ENCODE data around the gene MINDY4B.

Gene MINDY4B

GRCh38 chr3:150905339-150905738 is at the start of gene MINDY4B:
Gene MINDY4B (minus strand): TSS chr3:150905439. CDS start chr3:150905439, 0 bp downstream.
- no peak for FAIRE-seq

DNA sequence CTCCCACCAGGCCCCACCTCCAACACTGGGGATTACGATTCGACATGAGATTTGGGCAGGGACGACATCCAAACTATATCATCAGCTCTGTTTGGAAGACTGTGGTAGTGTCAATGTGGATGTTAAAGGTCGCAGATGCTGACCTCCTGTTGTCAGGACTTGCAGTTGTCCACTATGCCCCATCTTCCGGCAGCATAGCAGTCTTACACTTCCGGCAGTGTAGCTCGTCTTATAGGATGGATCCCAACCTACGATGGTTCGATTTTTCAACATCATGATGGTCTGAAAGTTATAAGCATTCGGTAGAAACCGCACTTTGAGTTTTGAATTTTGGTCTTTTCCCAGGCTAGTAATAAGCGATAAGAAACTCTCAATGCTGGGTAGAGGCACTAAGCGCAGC is 46.7 kb upstream of the MINDY4B start:
- no peak for FAIRE-seq

DNA sequence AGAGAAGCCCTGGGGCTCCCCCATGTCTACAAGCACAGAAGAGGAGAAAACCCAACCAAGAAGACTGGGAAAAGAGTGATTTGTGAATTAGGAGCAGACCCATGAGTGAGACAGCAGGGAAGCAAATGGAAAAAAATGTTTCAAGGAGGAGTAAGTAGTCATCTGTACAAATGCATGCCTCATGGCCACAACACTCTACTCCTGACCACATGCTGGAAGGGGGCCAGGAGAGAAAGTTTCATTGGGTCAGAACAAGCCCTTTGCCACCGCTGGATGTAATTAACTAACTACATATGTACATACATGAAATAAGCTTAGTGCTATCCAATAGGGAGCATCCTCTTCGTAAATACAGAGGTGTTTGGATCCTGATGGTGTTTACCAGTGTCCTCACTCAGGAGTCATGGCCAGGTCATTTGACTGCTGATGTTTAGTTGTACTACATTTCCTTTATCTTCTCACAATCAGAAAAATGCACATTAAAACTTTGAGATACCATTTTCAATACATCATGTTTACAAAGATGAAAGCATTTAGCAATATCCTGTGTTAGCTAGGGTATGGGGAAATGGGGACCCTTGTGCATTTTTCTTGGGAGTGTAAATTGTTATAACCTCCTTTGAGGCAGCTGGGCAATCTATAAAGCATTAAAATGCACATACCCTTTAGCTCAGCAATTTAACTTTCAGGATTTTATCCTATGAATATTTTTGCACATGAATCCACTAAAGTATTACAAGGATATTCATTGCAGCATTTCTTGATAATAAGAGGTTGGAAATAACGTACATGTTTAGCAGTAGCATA is 40.2 kb upstream of the MINDY4B start:
- FAIRE-seq, result no peak

- no peak for FAIRE-seq
These were observed 37.0 kb upstream of the MINDY4B start for GRCh38 chr3:150942221-150942620.

DNA sequence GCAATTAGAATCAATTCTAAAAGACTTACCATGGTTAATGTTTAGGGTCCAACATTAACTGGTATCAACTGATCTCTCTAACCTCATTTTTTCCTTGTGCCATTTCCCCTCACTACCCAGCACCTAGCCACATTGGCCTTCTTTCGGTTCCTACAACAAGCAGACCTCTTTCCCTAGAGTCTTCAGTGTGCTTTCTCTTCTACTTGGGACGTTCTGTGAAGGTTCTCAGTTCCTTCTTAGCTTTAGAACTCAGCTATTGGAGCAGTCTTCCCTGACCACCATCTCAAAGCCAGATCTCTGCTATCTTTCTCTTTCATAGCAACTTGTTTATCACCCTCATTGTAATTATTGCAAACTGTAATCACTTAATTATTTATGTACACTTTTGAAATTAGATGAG is 31.5 kb upstream of the MINDY4B start:
- no peak for FAIRE-seq

- FAIRE-seq, result no peak
These were observed 28.3 kb upstream of the MINDY4B start for GRCh38 chr3:150933473-150933995.

GRCh38 chr3:150931745-150932144 is 26.5 kb upstream of the MINDY4B start:
- FAIRE-seq, result no peak

DNA sequence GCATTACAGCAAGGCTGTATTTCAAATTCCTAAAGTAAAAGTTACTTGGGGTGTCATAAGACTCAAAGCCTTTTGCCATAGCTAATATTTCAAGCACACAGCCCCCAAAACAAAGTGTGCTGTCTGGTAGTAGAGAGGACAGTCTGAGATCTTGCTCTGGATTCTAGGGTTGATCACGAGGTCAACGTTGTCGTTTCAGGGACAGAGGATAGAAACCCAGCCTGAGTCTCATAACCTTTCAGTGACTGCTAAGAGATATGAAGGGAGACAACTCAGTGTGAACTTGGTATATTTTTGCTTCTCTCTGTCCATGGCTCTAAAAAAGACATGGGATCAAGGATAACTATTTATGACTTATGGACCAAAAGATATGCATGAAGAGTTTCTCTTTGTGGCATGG is 25.6 kb upstream of the MINDY4B start:
- FAIRE-seq, result no peak

GRCh38 chr3:150928234-150928633 is 23.0 kb upstream of the MINDY4B start:
- no peak for FAIRE-seq

DNA sequence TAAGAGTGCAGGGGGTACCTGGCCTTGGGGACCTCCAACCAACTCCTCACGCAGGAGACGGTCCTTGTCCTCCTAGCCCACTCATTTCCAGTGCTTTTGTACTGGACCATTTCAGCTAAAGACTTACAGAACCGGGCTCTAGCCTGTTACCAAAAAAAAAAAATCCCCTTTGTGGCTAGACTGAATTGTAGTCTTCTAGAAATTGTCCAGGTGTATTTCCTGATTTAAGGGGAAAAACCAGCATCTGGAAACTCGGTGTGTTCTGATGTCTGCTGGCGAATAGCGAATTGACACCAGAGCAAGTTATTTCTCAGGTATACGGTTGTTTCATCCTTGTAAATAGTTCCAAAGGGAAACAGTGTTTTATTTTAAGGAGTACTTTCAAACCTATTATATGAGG is 21.1 kb upstream of the MINDY4B start:
- FAIRE-seq, result no peak

- FAIRE-seq, result no peak
These were observed 20.5 kb upstream of the MINDY4B start for GRCh38 chr3:150925751-150926201.

DNA sequence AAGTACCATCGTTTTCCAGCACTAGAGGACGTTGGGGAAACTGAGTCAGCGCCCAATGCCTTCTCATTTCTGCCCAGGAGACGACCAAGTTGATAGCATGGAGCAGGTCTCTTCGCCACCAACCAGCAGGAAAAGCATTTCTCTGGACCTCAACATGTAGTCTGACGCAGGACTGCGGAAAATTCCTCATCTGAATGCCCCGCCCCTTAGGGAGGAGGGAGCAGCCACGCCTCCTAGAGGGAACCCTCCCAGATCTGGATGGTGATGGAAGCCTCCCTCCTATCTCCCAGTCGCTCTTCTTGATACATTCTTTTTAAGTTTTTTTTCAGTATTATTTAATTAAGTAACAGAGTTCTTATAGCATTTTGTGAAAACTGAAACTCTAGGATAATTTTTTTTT is 17.4 kb upstream of the MINDY4B start:
- no peak for FAIRE-seq

GRCh38 chr3:150921209-150921608 is 16.0 kb upstream of the MINDY4B start:
- no peak for FAIRE-seq

DNA sequence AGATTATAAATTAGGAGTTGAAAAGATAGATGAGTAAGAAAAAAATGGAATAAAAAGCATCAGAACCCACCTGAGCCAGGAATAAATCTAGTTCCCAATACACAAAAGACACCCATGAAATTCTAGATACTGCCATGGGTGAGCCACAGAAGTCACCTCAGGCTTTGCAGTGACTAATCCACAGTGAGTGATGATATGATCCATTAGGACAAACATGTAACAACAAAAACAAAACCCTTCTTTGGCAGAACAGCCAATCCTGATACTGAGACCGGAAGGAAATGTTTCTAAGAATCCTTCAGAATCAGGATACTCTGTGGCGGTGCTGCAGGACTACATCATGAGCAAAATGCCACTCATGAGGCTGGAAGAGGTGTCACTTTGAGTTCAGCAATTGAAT is 15.0 kb upstream of the MINDY4B start:
- FAIRE-seq, result no peak

DNA sequence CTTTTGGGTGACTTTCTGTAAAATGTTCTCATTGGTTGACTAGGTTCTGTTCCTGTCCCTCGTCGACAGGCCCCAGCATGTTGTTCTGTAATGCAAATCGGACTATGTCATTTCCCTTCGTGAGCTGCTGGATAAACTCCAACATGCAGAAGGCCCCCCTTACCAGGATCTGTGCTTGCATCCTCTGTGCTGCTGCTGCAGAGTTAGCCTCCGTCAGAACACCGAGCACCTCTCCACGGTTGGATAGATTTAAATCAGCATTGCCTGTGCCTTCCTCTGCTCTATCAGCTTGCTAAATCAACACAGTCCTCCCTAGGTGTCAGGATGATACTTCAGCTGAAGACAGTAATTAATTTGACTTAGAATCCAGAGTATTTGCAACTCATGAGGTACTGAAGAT is 12.7 kb upstream of the MINDY4B start:
- no peak for FAIRE-seq

GRCh38 chr3:150913133-150913922 is 8.1 kb upstream of the MINDY4B start:
- no peak for FAIRE-seq

- no peak for FAIRE-seq
These were observed 7.3 kb upstream of the MINDY4B start for GRCh38 chr3:150912501-150912900.

DNA sequence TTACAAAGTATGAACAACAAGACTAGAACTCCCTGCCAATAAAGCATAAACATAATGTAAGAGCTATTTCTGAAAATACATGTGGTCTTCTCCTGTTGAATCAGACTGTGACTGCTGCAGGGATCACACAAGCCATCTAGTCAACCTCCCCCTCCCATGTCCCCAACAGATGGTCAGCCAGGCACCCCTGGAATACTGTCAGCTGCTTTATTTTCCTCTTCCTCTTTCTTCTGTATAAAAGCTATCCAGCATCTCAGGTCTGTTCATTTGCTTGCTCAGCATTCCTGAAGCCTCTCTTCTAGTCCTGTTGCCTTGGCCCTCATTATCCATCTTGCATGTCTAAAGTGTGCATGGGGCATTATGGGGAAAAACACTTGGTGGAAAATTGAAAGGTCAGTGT is 6.5 kb upstream of the MINDY4B start:
- FAIRE-seq, result no peak

GRCh38 chr3:150906461-150906860 is 1.2 kb upstream of the MINDY4B start:
- no peak for FAIRE-seq

GRCh38 chr3:150905746-150906145 is 507 bp upstream of the MINDY4B start:
- FAIRE-seq, result no peak

- no peak for FAIRE-seq
These were observed 2.3 kb downstream of the MINDY4B start for GRCh38 chr3:150902988-150903387.

DNA sequence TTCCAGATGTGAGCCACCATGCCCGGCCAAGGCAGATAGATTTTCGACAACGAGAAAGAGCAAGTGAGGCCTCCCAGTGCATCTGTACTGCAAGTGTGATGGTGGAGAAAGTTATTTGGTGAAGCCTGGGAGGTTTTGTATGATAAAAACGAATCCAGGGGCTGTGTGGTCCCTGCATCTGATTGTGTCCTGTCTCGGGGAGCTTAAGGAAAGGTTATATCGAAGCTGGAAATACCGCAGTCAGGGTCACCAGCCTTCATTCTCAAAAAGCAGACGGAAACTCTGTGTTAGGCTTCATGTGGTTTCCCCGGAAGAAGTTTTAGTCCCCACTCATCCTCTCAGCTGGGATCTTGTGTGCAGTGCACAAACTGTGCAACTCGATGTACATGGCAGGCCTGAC is 3.4 kb downstream of the MINDY4B start:
- no peak for FAIRE-seq

GRCh38 chr3:150899141-150899540 is 6.1 kb downstream of the MINDY4B start:
- FAIRE-seq, result no peak
